ENCODE data around the gene PCSK6. TPM values are rescaled to one million over a fixed set of nuclear protein-coding genes. Genes with fewer than 3 reads are reported as not detected.

The PCSK6 gene
- total RNA-seq, 1 donor from 2014 or later = 3.7 TPM

DNA sequence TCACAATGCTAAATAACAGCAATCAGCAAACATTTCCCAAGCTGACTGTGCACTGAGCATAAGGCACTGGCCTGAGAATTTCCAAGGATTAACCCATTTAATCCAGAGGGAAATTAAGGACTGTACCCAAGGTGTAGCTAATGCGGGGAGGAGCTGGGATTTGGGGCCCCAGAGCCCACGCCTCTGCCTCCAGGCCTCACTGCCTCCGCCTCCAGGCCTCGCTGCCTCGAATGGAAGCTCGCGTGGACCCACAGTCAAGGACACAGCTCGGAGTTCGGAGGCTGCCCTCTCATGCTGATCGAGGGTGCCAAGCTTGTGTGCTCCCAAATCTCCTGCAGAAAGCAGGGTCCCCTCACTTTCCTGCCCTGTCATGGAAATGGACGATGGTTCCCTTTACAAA, 118.0 kb downstream of the PCSK6 start:
- H3K4me3 ChIP-seq (ENCODE audit: low read depth, low read length) = no peak overlapping the region
- DNase-seq (ENCODE audit: low read depth) = no peak
- TF ChIP-seq, protein P1, sequence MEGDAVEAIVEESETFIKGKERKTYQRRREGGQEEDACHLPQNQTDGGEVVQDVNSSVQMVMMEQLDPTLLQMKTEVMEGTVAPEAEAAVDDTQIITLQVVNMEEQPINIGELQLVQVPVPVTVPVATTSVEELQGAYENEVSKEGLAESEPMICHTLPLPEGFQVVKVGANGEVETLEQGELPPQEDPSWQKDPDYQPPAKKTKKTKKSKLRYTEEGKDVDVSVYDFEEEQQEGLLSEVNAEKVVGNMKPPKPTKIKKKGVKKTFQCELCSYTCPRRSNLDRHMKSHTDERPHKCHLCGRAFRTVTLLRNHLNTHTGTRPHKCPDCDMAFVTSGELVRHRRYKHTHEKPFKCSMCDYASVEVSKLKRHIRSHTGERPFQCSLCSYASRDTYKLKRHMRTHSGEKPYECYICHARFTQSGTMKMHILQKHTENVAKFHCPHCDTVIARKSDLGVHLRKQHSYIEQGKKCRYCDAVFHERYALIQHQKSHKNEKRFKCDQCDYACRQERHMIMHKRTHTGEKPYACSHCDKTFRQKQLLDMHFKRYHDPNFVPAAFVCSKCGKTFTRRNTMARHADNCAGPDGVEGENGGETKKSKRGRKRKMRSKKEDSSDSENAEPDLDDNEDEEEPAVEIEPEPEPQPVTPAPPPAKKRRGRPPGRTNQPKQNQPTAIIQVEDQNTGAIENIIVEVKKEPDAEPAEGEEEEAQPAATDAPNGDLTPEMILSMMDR (conservative IDR thresholded peaks at IDR 0.05; ENCODE audit: low read depth, low read length) = no peak

DNA sequence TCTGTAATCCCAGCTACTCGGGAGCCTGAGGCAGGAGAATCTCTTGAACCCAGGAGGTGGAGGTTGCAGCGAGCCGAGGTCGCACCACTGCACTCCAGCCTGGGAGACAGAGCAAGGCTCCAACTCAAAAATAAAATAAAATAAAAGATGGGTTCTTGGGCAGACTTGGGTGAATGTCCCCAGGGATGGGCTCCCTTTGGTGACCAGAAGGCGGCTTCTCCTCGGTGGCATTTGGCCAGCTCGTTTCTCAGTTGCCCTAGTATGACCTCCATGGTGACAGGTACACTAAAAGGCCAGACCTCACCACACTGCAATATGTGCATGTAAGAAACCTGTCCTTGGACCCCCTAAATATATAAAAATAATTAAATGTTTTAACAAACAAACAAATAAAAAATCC, 118.4 kb downstream of the PCSK6 start:
- no peak overlapping the region for H3K4me3 ChIP-seq (ENCODE audit: low read depth, low read length)
- TF ChIP-seq, protein P1 (conservative IDR thresholded peaks at IDR 0.05; ENCODE audit: low read depth, low read length) = no peak
- no peak for DNase-seq (ENCODE audit: low read depth)

- no peak overlapping the region for H3K4me3 ChIP-seq (ENCODE audit: low read depth, low read length)
- no peak for DNase-seq (ENCODE audit: low read depth)
- TF ChIP-seq, protein P1 (conservative IDR thresholded peaks at IDR 0.05; ENCODE audit: low read depth, low read length) = no peak
These were observed 119.0 kb downstream of the PCSK6 start for GRCh38 chr15:101370330-101371024.

- TF ChIP-seq, protein P1 (conservative IDR thresholded peaks at IDR 0.05; ENCODE audit: low read depth, low read length) = no peak
- DNase-seq (ENCODE audit: low read depth) = no peak
- H3K4me3 ChIP-seq (ENCODE audit: low read depth, low read length) = no peak overlapping the region
These were observed 119.8 kb downstream of the PCSK6 start for GRCh38 chr15:101369676-101370075.

GRCh38 chr15:101368861-101369642, 120.5 kb downstream of the PCSK6 start:
- TF ChIP-seq, protein P1 (conservative IDR thresholded peaks at IDR 0.05; ENCODE audit: low read depth, low read length) = no peak
- no peak for DNase-seq (ENCODE audit: low read depth)
- H3K4me3 ChIP-seq (ENCODE audit: low read depth, low read length) = no peak overlapping the region

- H3K4me3 ChIP-seq (ENCODE audit: low read depth, low read length) = no peak overlapping the region
- no peak for DNase-seq (ENCODE audit: low read depth)
- TF ChIP-seq, protein P1 (conservative IDR thresholded peaks at IDR 0.05; ENCODE audit: low read depth, low read length) = no peak
These were observed 121.3 kb downstream of the PCSK6 start for GRCh38 chr15:101368086-101368780.
